NCI-H2196 treated with DMSO at 0.1 percent for 48 hours (cell line): ENCODE results near the gene KRT86.

Source experiments
- DNase-seq: peaks from one replicate; lab custom pipeline; 2025; ENCODE audit not compliant: unreplicated experiment; lab: John Stamatoyannopoulos, UW

The KRT86 gene

DNA sequence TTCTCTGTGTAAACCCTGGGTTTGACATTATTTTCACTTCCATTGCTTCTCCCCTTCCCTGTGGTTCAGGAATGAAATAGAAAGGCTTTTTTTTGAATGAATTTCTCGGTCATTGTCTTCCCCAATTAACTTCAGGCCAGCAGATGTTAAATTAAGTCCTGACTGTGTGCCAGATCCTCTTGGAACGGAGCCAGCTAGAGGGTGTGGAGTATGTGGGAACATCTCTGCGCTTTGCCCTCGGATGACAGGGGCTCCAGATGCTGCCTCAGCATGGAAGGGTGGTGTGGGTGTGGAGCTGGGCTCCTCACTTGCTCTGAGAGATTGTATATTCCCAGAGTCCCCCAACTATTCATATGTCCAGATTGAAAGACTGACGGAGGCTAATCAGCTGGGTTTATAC is 79.8 kb downstream of the KRT86 start:
- no peak for DNase-seq

DNA sequence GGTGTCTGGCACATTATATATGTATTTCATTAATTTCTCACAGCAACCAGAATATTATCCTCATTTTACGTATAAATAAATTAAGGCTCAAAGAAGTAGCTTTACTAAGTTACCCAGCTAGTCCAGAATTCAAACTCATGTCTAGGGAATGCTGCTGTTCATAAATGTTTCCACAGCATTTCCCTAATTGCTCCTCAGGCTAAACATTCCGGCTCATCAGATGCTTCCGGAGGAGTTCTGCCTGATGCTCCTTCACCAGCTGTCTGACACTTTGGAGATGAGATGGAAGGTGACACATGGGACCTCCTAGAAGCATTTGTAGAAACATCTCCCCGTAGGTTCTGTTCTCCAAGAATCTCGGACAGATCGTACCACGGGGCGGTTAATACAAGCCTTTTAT is 80.7 kb downstream of the KRT86 start:
- DNase-seq: no peak

DNA sequence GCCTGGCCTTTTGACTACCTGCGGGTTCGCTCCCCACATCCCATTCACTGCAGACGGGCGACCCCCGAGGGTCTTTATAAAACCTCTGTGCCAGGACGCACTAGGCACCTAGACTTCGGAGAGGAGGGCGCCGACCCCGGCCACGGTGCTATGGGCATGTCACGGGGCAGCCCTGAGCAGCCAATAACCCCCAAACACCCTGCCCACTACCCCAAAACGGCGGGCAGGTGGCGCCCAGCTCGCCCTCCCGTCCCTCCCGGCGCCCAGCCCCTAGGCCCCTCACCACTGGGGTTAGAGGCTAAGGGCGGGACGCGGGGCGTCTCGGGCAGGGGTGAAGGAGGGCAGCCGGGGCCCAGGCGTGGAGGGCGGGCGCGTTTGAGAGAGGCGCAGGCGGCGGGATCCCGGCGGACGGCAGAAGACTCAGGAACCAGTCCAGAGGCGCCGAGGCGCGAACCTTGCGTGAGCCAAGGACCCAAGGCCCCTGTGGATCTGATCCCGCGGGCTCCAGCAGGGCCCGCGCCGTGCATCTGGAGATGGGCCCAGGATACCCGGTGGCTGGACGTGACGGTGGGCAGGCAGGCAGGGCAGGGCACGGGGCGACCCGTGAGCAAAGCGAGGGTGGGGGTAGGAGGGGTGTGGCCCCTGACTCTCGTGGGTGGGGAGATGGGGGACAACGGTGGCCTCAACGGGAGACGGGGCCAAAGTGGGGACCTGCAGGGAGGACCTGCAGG is 81.8 kb downstream of the KRT86 start:
- no peak for DNase-seq

DNA sequence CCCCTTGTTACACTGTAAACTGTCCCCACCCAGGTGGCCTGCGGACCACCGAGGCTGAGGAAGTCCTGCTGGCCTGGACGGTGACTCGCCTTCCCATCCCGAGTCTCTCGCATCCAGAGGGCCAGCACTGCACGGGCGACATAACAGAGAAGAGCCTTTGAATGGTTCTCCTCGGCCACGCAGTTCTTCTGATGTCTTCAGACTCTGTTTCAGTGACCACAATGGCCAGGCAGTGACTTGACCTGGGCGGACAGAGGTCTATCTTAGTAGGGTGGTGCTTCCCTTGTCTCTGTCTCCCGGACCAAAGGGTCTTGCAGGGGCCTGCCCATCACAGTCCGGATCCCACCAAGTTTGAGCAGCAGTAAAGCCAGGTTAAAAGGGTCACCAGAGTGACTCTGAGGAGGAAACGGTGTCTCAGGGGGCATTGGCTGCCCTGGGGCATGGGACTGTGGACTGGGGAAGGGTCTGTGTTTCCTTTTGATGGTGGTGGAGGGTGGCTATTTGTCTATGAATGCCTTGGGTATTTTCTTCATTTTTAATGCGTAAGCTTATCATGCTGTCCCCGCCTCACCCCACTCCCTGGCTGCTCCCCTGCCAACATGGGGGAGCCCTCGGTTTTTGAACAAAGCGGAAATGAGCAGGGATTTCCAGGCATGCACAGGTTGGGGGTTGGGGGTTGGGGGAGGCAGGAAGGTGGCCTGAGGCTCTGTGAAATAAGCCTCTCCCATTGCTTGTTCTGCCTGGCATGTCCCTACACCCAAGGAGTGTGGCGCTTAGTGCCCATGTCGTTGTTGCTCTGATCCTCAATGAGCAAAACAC is 82.5 kb downstream of the KRT86 start:
- DNase-seq: no peak
